Caco-2 (cell line): ENCODE data around the gene LRG1. TPM values are rescaled to one million over a fixed set of nuclear protein-coding genes. Genes with fewer than 3 reads are reported as not detected.

Source experiments
- BruUV-seq: library from RNA; stranded (reverse); fragments of 400-500 nt; replicated peaks from 2 replicates; lab custom pipeline; 2021; lab: Mats Ljungman, UMichigan
- CTCF ChIA-PET: fragments of 300-600 bp; sonication (Branson Sonifier 250); formaldehyde crosslinking; loops from one replicate; lab custom pipeline; 2022; ENCODE audit warnings: antibody characterized with exemption; lab: Charles Lee
- POLR2A ChIA-PET: fragments of 300-600 bp; sonication (Branson Sonifier 250); formaldehyde crosslinking; loops from one replicate; lab custom pipeline; 2022; ENCODE audit warnings: antibody characterized with exemption; lab: Charles Lee
- DNase-seq, 2 experiments: peaks; one replicate each; pipeline versions ENCODE4 v3.0.0 to v3.0.0-alpha.2; 2020 to 2022
- H3K27me3 ChIP-seq: replicated peaks from 2 replicates; pipeline ENCODE4 v1.6.0; 2011; ENCODE audit warnings: low read length; ENCODE audit not compliant: control insufficient read depth, insufficient read depth
- H3K36me3 ChIP-seq: 2 replicates; pipeline ENCODE4 v1.5.1; 2011; ENCODE audit warnings: low read length; ENCODE audit not compliant: control insufficient read depth, insufficient read depth
- H3K4me1 ChIP-seq: fragments of 250-450 bp; sonication (Bioruptor Pico); 2 replicates; pipeline ENCODE4 v1.5.1; 2020; ENCODE audit warnings: mild to moderate bottlenecking
- H3K4me3 ChIP-seq: 2 replicates; pipeline ENCODE4 v1.5.1; 2011; ENCODE audit warnings: low read depth, mild to moderate bottlenecking, control low read depth, low read length
- H3K9me3 ChIP-seq: fragments of 250-450 bp; sonication (Bioruptor Pico); 2 replicates; pipeline ENCODE4 v1.5.1; 2020; ENCODE audit warnings: mild to moderate bottlenecking, moderate library complexity
- H3K27ac Mint-ChIP-seq: one replicate; pipeline ENCODE4 v1.8.0; 2022; ENCODE audit warnings: mixed read lengths; ENCODE audit not compliant: unreplicated experiment
- H3K27me3 Mint-ChIP-seq: one replicate; pipeline ENCODE4 v1.8.0; 2022; ENCODE audit warnings: mixed read lengths; ENCODE audit not compliant: insufficient read depth, unreplicated experiment
- H3K36me3 Mint-ChIP-seq: one replicate; pipeline ENCODE4 v1.8.0; 2022; ENCODE audit warnings: mild to moderate bottlenecking, mixed read lengths; ENCODE audit not compliant: insufficient read depth, unreplicated experiment
- H3K4me1 Mint-ChIP-seq: one replicate; pipeline ENCODE4 v1.8.0; 2022; ENCODE audit warnings: low read depth, mixed read lengths; ENCODE audit not compliant: unreplicated experiment
- H3K4me3 Mint-ChIP-seq: one replicate; pipeline ENCODE4 v1.8.0; 2022; ENCODE audit warnings: mild to moderate bottlenecking, moderate library complexity, mixed read lengths; ENCODE audit not compliant: unreplicated experiment
- H3K9me3 Mint-ChIP-seq: one replicate; pipeline ENCODE4 v1.8.0; 2022; ENCODE audit warnings: mixed read lengths; ENCODE audit not compliant: unreplicated experiment
- CTCF ChIP-seq, 2 experiments: fragments of 200-600 bp in 1 of 2; IDR thresholded peaks; 1 replicate in 1 of 2; 2 replicates in 1 of 2; pipeline versions ENCODE4 v1.5.1 to v1.8.0; 2011 to 2022; ENCODE audit warnings: antibody characterized with exemption in 1 of 2, control low read depth in 1 of 2, inconsistent platforms in 1 of 2, low read depth in 1 of 2, low read length in 1 of 2, mild to moderate bottlenecking in 1 of 2, moderate library complexity in 1 of 2; ENCODE audit not compliant: insufficient read depth in 1 of 2, severe bottlenecking in 1 of 2, unreplicated experiment in 1 of 2
- intact Hi-C: fragments of 100-400 bp; cut with micrococcal nuclease; formaldehyde crosslinking; loops from one replicate; pipeline ENCODE4 v1.10.0; 2022; ENCODE audit not compliant: unreplicated experiment
- total RNA-seq: library from RNA; stranded (reverse); gene quantifications from 2 replicates; pipeline ENCODE4 v1.2.3, GENCODE V29; 2022

The LRG1 gene
- total RNA-seq, 1 experiment from 2014 or later = 0.61 TPM

GRCh38 chr19:4580021-4580901 is 40.4 kb upstream of the LRG1 start:
- Mint-ChIP-seq H3K36me3 (no peaks in the 10 kb centered on the region), H3K4me1 (peaks cover 19% of the 10 kb centered on the region), H3K27ac (no peak overlapping the region), H3K27me3 (peaks cover 12% of the 10 kb centered on the region), H3K9me3 (no peaks in the 10 kb centered on the region), H3K4me3 (peak overlapping the region; percentile 19)
- no peak for TF ChIP-seq CTCF (IDR thresholded peaks at IDR 0.05; ENCODE audit: insufficient read depth in 1 of 2, low read depth in 1 of 2, low read length in 1 of 2, severe bottlenecking in 1 of 2, unreplicated experiment in 1 of 2)
- POLR2A ChIA-PET = no interaction called here
- H3K4me3 ChIP-seq = peak overlapping the region; percentile 7; the same call in 1 of the 2 replicates
- peaks cover 18% of the 10 kb centered on the region for H3K4me1 ChIP-seq
- no TSS peak for BruUV-seq
- CTCF ChIA-PET = interaction anchor here (0.5 to 1.6 kb wide), 4 partner anchors 9 to 56 kb away, joined by 3 to 6 read pairs (median 4); no protein-coding TSS in a partner anchor
- no peaks in the 10 kb centered on the region for H3K9me3 ChIP-seq
- H3K36me3 ChIP-seq = no peaks in the 10 kb centered on the region
- H3K27me3 ChIP-seq = no peaks in the 10 kb centered on the region
- no peak for DNase-seq
- intact Hi-C loops = no loop called here

GRCh38 chr19:4579389-4579788 is 39.6 kb upstream of the LRG1 start:
- Histone ChIP-seq H3K36me3 (no peaks in the 10 kb centered on the region), H3K4me1 (peaks cover 18% of the 10 kb centered on the region), H3K9me3 (no peaks in the 10 kb centered on the region), H3K4me3 (no peak overlapping the region), H3K27me3 (no peaks in the 10 kb centered on the region)
- Mint-ChIP-seq H3K36me3 (no peaks in the 10 kb centered on the region), H3K27ac (no peak overlapping the region), H3K27me3 (peaks cover 12% of the 10 kb centered on the region), H3K9me3 (no peaks in the 10 kb centered on the region), H3K4me3 (no peak overlapping the region), H3K4me1 (peaks cover 19% of the 10 kb centered on the region)
- POLR2A ChIA-PET = no interaction called here
- intact Hi-C loops = no loop called here
- no peak for DNase-seq
- no TSS peak for BruUV-seq
- CTCF ChIA-PET = interaction anchor here (1.0 to 1.6 kb wide), 3 partner anchors 10 to 57 kb away, joined by 3 to 6 read pairs (median 5); no protein-coding TSS in a partner anchor
- TF ChIP-seq CTCF (IDR thresholded peaks at IDR 0.05; ENCODE audit: insufficient read depth in 1 of 2, low read depth in 1 of 2, low read length in 1 of 2, severe bottlenecking in 1 of 2, unreplicated experiment in 1 of 2) = no peak

- DNase-seq = no peak
- Mint-ChIP-seq H3K36me3 (no peaks in the 10 kb centered on the region), H3K27ac (no peak overlapping the region), H3K9me3 (no peaks in the 10 kb centered on the region), H3K27me3 (peaks cover 12% of the 10 kb centered on the region), H3K4me1 (peaks cover 19% of the 10 kb centered on the region), H3K4me3 (no peak overlapping the region)
- H3K9me3 ChIP-seq = no peaks in the 10 kb centered on the region
- H3K27me3 ChIP-seq = no peaks in the 10 kb centered on the region
- H3K4me1 ChIP-seq = peaks cover 13% of the 10 kb centered on the region; the same call in 1 of the 2 replicates
- intact Hi-C loops = no loop called here
- no peak for TF ChIP-seq CTCF (IDR thresholded peaks at IDR 0.05; ENCODE audit: insufficient read depth in 1 of 2, low read depth in 1 of 2, low read length in 1 of 2, severe bottlenecking in 1 of 2, unreplicated experiment in 1 of 2)
- H3K4me3 ChIP-seq = no peak overlapping the region
- CTCF ChIA-PET = interaction anchor here (1.0 to 1.6 kb wide), 3 partner anchors 11 to 58 kb away, joined by 3 to 6 read pairs (median 5); no protein-coding TSS in a partner anchor
- BruUV-seq = no TSS peak
- no peaks in the 10 kb centered on the region for H3K36me3 ChIP-seq
- POLR2A ChIA-PET = no interaction called here
Measured at GRCh38 chr19:4578552-4579248, 38.9 kb upstream of the LRG1 start.
